DMS 273 (cell line): ENCODE data around the gene HOXB5.

Experiments
- DNase-seq: peaks from one replicate; lab custom pipeline; 2025; ENCODE audit not compliant: unreplicated experiment; lab: John Stamatoyannopoulos, UW

HOXB5 gene

DNA sequence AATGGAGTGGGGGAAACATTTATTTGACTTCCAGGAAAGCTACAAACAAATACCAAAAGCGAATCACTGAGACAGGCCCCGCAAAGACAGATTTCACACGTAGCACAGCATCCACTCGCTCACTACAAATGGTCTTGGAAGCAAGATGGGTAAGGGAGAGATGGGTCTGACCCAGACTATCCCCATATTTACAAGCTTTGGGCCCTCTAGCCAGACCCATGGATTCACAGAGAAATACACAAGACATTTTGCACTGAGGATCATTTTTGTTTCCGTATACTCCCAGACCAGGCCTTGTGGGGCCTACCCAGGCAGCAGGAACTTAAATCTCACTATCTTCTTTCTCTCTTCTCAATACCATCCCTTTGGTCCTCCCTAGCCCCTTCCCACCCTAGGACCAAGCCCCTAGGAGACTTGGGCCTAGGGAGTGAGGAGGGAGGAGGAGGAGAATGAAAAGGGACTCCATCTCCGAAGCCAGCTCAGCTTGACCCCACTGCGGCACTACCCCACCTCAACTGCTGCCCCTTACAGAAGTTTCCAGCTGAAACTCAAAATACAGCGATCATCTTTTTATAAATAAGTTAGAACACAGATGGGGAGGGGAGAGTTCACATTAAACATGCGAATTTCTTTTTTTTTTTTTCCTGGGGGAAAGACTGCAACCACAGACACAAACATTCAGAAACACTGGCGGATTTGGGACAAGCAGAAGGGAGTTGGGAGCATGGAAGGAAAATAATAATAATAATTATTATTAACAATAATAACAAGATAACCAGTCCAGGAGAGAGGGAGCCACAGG, 2.1 kb downstream of the HOXB5 start:
- no peak for DNase-seq

DNA sequence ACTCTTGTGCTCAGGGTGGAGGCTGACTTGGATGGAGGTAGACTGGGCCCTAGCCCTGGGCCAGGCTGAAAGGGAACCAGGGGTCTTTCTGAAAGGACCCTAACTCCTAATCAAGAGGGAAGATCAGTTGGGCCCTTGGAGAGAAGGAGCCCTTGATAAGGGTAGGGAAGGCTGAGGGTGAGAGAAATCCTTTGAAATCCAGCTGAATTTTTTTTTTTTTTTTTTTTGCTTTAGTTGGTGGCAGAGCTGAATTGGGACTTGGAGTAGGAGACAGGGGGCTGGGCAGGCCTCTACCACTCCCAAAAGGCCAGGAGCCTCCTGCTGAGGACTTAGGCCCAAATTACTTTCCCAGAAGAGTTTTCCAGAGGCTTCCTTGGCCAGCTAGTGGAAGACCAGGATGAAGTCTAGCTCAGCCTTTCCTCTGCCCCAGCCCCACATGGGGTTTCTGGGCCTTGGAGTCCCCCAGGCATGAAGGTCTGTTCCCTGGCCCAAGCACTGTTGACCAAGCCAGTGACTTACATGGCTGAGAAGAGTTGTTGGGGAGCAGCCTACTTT, 2.9 kb downstream of the HOXB5 start:
- DNase-seq, result no peak

DNA sequence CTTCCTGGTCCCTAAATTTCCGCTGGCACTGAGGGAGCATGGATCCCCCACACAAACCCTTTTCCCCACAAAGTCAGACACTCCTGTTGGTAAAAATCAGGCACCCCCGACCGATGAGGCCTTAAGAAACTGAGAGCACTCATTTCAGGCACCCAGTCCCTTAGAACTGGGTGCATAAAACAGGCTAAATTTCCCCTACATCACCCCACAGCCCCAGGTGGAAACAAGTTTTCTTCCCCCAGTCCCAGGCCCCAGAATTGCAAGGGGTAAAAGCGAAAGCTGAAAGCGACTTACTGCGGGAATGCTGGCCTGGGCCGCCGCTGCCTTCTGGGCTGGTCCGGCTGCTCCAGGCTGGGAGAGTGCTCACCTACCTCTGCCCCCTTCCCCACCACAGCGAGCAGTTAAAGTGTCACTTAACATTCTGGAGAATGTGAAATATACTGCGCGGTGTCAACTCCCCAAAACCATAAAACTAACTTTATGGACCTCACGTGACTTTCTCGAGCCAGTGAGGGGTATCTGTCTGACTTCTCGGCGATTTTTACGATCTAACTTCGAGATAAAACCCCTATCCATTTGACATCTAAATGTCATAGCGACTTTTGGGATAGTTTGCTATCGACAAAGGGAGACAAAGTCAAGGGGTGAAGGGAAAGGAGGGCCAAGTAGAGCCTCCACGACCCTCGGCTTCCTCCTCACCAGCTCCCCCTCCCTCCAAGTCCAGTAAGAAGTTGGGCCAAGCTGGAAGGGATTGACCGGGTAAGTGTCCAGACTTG, 3.6 kb downstream of the HOXB5 start, which contains the start of gene HOXB3:
TSS of gene HOXB3 (minus strand) at position 411 of the 776 bp plus-strand sequence. CDS start 37,767 bp downstream, outside the sequence.
- no peak for DNase-seq

DNA sequence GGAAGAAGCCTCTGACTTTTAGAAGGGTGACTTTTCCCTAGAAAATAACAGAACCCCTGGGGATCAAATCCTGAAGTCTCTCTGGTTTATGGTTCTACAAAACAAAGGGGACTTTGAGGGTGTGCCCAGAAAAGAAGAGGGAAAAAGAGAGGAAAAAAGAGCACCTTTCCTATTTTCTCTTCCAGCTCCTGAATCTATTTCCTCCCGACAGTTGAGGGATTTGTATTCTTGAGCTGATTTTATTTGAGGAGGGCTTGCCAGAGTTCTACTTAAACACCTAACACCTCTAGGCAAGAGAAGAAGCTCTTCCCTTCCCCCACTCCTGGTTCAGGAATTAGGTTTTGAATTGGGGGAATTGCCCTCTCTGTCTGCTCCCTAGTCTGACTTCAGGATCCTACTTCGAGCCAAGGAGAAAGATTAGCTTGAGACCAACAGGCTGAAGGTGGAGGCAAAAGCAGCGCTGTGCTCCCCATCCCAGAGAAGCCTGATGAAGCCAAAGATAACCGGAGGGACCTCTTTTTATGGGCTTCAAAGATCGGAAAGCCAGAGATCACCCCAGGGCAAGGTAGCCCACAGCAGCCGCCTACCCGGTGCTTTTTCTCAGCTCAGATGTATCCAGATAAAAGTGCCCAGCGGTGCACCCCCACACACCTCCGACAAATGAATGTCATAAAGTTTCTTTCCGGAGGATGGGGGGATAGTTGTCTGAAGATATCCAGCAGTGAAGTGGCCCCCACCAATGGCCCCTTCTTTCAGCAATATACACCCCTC, 4.3 kb downstream of the HOXB5 start:
- DNase-seq, result no peak

DNA sequence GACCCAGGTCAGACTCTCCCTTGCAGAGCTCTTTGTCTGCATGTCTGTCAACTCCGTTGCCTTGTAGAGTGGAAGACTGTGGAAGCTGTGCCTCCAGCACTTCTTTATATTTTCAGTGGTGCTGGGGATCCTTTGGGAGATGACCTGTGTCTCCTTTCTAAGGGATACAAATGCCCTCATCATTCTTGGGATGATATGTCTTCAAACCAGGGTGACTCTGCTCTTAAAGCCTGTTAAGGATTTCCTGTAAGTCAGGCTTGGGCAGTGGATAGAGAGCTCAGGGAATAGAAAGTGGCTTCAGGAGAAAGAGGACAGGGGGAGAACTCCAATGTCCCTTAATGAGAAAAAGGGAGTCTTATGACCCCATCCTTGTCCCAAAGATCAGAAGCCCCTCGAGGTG, 5.1 kb downstream of the HOXB5 start:
- no peak for DNase-seq

DNA sequence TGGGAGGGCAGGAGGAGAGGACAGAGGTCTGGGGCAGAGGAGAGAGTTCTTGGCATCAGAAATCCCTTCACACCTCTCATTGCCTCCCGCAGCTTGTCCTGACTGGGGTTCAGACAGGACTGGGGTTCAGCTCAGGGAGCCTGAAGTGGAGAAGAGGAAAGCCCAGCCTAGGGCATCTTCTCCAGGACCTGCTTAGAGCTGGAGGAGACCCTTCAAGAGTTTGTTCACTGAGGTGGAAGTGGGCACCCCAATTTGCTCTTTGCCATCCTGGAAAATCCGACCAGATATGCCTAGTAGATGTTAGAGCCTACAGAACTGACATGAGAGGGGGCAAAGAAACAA, 5.5 kb downstream of the HOXB5 start:
- DNase-seq, result no peak

DNA sequence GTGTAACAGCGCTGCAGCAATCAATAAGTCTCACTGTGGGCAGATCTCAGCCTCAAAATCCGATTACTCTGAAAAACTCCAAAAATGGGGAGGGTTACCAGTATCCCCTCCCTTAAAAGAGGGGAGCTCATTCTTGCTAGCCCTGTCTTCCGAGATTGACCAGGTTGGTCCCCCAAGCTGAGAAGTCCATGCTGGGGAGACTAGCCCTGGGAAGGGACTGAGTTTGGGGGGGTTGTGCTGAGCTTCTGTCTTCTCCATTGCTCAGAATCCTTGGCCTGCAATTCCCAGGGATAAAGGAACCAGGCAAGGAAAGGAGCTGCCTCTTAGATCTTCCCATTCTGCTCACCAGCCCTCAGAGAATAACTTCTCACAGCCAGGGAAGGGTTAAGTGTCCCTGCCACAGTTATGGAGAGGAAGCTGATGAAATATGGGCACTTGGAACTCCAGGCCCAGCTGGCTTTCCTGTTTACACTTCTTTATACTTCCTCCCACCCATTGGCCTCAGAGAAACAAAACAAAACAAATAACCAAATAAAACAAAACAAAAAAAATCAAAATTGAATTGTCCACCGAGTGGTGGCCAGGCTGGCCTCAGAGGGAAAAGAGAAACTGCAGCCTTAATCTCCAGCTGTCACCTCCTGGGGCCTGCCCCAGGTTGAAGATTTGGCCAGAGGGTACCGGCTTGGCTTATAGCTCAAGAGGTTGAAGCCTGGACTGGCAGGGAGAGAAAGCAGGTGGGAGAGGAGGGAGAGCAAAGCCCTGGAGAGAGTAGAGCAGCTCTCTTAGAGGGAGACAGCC, 6.1 kb downstream of the HOXB5 start:
- no peak for DNase-seq

DNA sequence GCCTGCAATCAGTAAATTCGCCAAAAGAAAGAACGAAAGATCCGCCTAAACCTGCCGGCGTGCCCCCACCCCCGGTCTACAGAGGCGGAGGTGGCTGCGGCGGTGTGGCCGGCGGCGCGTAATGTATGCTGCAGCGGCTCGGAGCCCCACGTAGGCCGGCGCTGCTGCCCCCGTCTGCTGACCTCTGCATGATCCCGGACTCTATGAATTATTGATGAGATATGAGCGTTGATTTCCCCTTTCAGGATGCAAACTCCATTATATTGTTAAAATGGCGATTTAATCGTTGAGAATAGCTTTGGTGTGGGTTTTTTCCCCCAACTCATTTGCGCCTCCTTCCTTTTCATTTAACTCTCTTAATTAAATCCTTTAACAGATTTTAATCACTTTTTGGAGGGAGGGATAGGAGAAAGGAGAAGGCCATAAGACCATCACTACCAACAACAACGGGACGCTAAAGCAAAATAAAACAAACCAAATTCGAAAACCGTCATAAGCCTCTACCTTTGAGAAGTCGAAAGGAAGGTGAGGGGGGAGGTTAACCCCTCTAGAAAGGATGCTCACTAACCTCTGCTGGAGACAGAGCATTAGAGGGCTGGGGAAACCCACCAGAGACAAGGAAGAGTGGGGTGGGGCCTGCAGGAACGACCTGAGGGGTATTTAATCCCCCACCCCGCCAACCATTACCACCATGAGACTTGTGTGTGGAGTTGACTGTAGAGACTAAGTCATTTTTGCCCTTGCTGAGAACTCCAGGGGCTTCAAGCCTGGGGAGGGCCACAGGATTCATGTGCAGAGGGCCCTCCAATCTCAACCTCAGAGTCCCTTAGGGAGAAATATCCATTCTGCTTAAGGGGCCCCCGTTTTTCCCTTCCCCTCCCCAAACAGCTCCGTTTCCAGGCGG, 7.0 kb downstream of the HOXB5 start:
- no peak for DNase-seq

DNA sequence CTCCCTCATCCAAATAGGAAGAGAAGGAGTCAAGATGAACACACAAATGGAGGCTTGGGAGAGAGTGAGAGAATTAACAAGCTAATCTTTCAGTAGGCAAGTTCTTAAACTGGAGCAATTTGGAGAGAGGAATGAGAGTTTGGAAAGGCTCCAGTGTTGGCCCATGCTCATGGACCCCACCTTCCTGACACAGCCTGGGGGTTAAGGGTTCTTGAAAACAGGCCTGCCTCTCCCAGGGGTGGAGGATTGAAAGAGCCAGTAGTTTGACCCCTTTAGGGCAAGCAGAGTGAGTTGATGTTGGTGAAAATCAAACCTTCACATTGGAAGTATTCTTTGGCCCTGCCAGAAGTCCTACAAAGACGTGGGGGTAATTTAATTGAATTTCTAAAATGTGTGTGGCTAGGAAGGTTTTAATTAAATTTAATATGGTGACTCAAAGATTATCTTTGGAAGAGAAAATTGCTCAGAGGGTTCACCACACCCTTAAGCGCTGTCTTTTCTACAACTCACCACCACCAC, 9.3 kb downstream of the HOXB5 start:
- no peak for DNase-seq

DNA sequence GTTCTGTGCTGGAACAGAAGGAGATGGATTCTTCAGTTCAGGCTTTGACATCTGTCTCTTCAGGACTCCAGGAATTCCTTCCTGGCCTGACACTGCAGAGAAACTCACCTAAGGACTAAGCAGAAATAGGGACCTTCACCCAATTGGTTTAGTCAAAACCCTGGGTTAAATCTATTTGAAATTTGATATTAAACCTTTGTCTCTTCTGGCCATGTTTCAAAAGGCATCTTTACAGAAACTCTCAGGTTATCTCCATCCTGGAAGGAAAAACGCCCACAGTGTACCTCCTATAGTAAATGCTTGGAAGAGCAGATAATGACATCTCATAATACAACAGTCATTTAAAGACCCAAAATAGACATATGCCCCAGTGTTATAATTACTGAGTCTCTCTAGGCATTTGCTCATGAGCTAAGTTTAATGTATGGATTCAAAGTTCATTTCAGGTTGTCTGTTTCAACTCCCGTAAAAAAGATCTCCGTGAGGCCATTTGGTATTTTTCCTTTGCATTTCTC, 9.8 kb downstream of the HOXB5 start:
- DNase-seq, result no peak

DNA sequence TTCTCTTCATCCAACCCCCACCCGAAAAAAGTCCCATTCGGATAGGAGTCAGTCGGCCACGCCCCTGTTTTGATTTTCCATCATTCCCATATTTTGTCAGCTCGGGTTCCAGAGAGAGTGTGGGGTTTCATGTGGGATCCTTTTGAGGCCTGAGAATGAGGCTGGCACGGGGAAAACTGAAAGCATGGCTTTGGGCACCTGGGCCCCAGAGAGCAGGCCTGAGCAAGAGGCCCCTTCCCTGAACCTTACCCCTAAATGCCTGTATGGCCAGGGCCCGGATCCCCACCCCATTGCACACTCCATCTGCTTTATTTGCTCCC, 10.9 kb downstream of the HOXB5 start:
- no peak for DNase-seq

DNA sequence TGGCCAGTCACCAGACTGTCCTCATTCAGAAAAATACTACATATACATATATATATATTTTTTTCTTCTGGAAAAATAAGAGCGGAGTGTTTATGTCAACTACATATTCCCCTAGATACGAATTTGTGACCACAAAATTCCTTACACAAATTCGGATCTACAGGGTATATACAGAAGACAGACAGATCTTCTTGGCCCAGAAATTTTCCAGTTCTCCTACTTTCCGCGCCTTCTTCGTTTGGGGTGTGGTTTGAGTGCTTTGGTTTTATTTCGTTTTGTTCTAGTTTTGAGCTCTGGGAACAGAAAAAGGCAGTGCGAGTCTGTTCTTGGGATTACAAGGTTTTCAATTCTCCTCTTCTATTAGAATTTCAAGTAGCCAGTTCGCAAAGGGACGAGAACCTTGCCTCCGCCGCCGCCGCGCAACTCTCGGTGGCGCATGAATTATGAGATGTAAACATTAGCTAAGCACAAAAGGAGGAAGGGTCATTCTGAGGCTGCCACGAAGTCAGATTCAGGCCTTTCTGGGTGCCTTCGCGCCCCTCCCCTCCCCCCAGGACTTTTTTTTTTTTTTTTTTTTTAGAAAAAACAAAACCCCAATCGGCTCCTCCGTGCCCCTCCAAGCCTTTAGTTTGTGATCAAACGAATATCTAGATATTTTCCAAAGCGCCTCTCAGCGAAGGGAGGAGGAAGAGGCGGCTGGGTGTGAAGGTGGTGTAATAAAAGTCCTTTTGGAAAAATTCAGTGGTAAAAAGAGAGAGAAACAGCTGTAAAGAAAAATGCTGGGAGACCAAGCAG, 13.6 kb downstream of the HOXB5 start:
- DNase-seq, result no peak

DNA sequence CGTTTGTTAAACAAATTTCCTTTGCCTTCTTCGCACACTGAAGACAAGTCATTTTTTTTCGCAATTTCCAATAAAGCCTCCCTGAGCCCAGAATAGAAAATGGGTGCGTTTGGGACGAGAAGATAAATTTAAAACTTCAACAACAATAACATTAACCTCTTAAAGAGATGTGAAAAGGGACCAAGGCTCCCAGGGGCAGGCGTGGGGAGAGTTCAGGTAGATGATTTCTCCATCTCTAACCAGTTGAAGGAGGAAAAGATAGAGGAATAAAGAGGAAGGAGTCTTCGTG, 14.2 kb downstream of the HOXB5 start:
- no peak for DNase-seq

DNA sequence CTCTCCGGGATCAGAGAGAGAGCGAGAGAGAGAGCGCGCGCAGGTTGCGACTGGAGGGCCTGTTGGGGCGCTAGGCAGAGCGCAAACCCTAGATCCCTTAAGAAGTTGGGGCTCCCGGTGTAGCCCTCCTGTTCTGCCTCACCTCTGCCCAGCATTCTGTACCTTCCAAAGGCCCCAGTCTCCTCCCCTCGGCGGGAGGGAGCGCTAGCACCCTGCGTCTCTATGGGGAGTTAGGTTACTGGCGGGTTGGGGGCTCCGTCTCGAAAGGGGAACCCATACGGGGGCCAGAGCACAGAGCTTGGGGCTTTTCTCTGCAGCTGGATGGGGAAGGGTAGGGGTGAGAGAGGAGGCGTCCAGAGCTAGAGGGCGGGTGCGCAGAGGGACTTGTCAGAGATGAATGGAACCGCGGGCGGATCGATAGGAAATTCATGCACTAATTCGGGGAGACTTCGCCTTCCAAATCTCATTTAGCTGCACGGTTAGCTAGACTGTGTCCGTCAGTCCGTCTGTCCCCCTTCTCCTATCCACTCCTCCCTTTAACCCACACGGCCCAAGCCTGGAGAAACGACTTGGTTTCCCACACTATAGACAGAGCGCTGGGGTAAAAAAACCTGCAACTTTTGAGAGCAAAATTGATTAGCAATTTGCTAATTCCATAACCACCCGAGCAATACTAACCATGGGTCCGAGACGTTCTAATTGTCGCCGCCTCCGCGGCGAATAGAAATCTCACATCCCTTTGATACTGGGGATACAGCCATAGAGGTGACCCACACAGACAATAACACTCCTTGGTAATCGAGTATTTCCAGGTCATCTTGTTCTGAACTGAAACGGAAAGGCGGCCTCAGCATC, 14.7 kb downstream of the HOXB5 start:
- no peak for DNase-seq

DNA sequence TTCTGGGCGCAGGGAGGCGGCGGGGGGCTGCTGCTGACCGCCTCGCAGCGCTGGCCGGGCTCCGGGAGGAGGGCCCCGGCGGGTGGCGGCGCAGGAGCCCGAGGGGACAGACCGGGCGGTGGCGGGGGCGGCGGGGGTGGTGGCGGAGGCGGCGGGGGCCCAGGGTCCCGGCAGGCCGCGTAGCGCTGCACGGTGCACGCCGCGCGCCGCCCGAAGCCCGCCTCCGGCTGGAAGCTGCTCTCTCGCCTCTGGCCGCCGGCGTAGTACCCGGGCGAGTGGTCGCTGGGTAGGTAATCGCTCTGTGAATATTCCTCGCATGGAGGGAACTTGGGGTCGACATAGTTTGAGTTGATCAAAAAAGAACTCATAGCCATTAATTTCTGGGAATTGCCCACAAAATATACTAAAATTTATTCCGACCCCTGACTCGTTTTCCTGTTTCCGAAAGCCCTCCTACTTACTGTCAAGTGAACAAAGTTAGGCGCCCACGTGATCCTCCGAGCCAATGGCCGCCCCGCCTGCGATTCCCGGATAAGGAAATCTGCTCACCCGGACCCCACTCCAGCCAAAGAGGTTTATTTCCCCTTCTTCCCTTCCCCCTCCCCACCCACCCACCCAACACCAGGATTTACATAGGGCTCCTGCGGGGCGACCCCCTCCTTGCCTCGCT, 15.5 kb downstream of the HOXB5 start, which contains the start of gene HOXB4:
TSS of gene HOXB4 (minus strand) at position 405 of the 670 bp plus-strand sequence. CDS start at position 374, 31 bp downstream.
- no peak for DNase-seq

DNA sequence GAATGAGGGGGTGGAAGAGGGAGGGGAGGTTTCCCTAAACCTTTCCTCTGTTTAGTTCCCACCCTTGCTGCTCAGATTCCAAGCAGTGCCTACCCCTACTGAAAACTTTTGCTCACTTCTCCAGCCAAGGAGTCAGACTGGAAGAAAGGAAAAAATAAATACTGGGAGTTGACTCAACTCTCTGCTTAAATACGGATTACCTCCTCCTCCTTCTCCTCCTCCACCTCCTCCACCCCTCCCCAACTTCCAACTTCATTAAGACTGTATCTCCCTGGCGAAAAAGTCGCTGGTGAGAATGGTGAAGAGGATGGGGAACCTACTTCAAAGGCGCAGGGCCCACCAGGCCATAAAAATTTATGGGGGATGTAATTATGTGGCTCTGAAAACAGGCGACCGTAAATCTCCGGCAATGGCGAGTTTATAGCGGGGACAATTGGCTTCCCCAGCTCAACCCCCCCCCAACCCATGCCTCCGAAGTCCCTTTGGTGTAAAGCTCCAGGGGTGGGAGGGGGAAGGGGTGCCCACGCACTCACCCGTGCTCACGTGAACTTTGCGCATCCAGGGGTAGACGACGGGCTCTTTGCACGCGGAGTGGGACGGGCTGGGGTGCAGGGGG, 16.1 kb downstream of the HOXB5 start:
- no peak for DNase-seq
